ENCODE measurements around the gene VAV3. TPM values are rescaled to one million over a fixed set of nuclear protein-coding genes. Genes with fewer than 3 reads are reported as not detected.
"Not testable (repeated sequence)": the region's sequence is repeated elsewhere in the genome, so short reads cannot be mapped to it uniquely, and the experiment has no call there.

VAV3 gene
- polyA plus RNA-seq, 1 donor (not counting 4 experiments of a cell fraction or from before 2014, with no cell fraction given) = 19.6 TPM

GRCh38 chr1:107851418-107851817, 113.6 kb downstream of the VAV3 start:
- TF ChIP-seq EZH2 (IDR thresholded peaks at IDR 0.05; ENCODE audit: low read length) (no peak), CTCF (optimal IDR thresholded peaks at IDR 0.05 in 1 of 3, IDR thresholded peaks at IDR 0.05 in 1 of 3, conservative IDR thresholded peaks at IDR 0.05 in 1 of 3; ENCODE audit: extremely low read depth in 1 of 3, insufficient read depth in 2 of 3, low read length in 3 of 3) (no peak)
- Histone ChIP-seq H2AFZ (ENCODE audit: control insufficient read depth, low read length) (no peak overlapping the region), H3K4me1 (ENCODE audit: control insufficient read depth, extremely low read depth, insufficient read depth, low read length) (no peaks in the 10 kb centered on the region), H3K27ac (ENCODE audit: control insufficient read depth, insufficient read depth, low read length) (no peak overlapping the region), H3K79me2 (ENCODE audit: control insufficient read depth, insufficient read depth, low read length) (no peaks in the 10 kb centered on the region), H3K36me3 (ENCODE audit: control insufficient read depth in 2 of 2, extremely low read depth in 1 of 2, insufficient read depth in 2 of 2, low read length in 2 of 2) (no peaks in the 10 kb centered on the region), H3K9ac (ENCODE audit: control insufficient read depth, extremely low read depth, insufficient read depth, low read length) (no peak overlapping the region), H3K27me3 (ENCODE audit: control insufficient read depth, extremely low read depth, insufficient read depth, low read length) (no peaks in the 10 kb centered on the region), H3K9me1 (ENCODE audit: control insufficient read depth, extremely low read depth, insufficient read depth, low read length) (no peaks in the 10 kb centered on the region), H3K9me3 (ENCODE audit: control insufficient read depth, low read depth, low read length) (no peaks in the 10 kb centered on the region), H3K4me2 (ENCODE audit: control insufficient read depth, extremely low read depth, insufficient read depth, low read depth, low read length) (no peak overlapping the region), H4K20me1 (ENCODE audit: control insufficient read depth, extremely low read depth, insufficient read depth, low read length) (no peaks in the 10 kb centered on the region), H3K4me3 (ENCODE audit: control insufficient read depth in 2 of 3, extremely low read depth in 1 of 3, insufficient read depth in 2 of 3, low read depth in 1 of 3, low read length in 3 of 3) (no peak overlapping the region)
- FAIRE-seq (no peak), DNase-seq (ENCODE audit: low read depth, low spot score) (no peak)
- dilution Hi-C loops (cut with MboI; ENCODE audit: extremely low pct_ligation_motif_present, low sequenced_read_pairs) = no loop called here

- FAIRE-seq; H3K27ac ChIP-seq (ENCODE audit: control insufficient read depth, insufficient read depth, low read length); H3K4me2 ChIP-seq (ENCODE audit: control insufficient read depth, extremely low read depth, insufficient read depth, low read depth, low read length); H3K9me1 ChIP-seq (ENCODE audit: control insufficient read depth, extremely low read depth, insufficient read depth, low read length); H3K4me1 ChIP-seq (ENCODE audit: control insufficient read depth, extremely low read depth, insufficient read depth, low read length); dilution Hi-C loops (cut with MboI; ENCODE audit: extremely low pct_ligation_motif_present, low sequenced_read_pairs); H3K27me3 ChIP-seq (ENCODE audit: control insufficient read depth, extremely low read depth, insufficient read depth, low read length); H3K36me3 ChIP-seq (ENCODE audit: control insufficient read depth in 2 of 2, extremely low read depth in 1 of 2, insufficient read depth in 2 of 2, low read length in 2 of 2); H4K20me1 ChIP-seq (ENCODE audit: control insufficient read depth, extremely low read depth, insufficient read depth, low read length); H2AFZ ChIP-seq (ENCODE audit: control insufficient read depth, low read length); H3K9ac ChIP-seq (ENCODE audit: control insufficient read depth, extremely low read depth, insufficient read depth, low read length); H3K79me2 ChIP-seq (ENCODE audit: control insufficient read depth, insufficient read depth, low read length); H3K4me3 ChIP-seq (ENCODE audit: control insufficient read depth in 2 of 3, extremely low read depth in 1 of 3, insufficient read depth in 2 of 3, low read depth in 1 of 3, low read length in 3 of 3); H3K9me3 ChIP-seq (ENCODE audit: control insufficient read depth, low read depth, low read length); DNase-seq (ENCODE audit: low read depth, low spot score): not testable (repeated sequence)
Observed at GRCh38 chr1:107844541-107845194, 120.3 kb downstream of the VAV3 start.

GRCh38 chr1:107843989-107844388, 121.0 kb downstream of the VAV3 start:
- H3K27ac ChIP-seq (ENCODE audit: control insufficient read depth, insufficient read depth, low read length) = no peak overlapping the region
- no peaks in the 10 kb centered on the region for H3K79me2 ChIP-seq (ENCODE audit: control insufficient read depth, insufficient read depth, low read length)
- no peaks in the 10 kb centered on the region for H3K4me1 ChIP-seq (ENCODE audit: control insufficient read depth, extremely low read depth, insufficient read depth, low read length)
- H2AFZ ChIP-seq (ENCODE audit: control insufficient read depth, low read length) = no peak overlapping the region
- no peaks in the 10 kb centered on the region for H3K36me3 ChIP-seq (ENCODE audit: control insufficient read depth in 2 of 2, extremely low read depth in 1 of 2, insufficient read depth in 2 of 2, low read length in 2 of 2)
- H3K27me3 ChIP-seq (ENCODE audit: control insufficient read depth, extremely low read depth, insufficient read depth, low read length) = no peaks in the 10 kb centered on the region
- TF ChIP-seq EZH2 (IDR thresholded peaks at IDR 0.05; ENCODE audit: low read length) = no peak
- TF ChIP-seq CTCF (optimal IDR thresholded peaks at IDR 0.05 in 1 of 3, IDR thresholded peaks at IDR 0.05 in 1 of 3, conservative IDR thresholded peaks at IDR 0.05 in 1 of 3; ENCODE audit: extremely low read depth in 1 of 3, insufficient read depth in 2 of 3, low read length in 3 of 3) = no peak
- H4K20me1 ChIP-seq (ENCODE audit: control insufficient read depth, extremely low read depth, insufficient read depth, low read length) = no peaks in the 10 kb centered on the region
- dilution Hi-C loops (cut with MboI; ENCODE audit: extremely low pct_ligation_motif_present, low sequenced_read_pairs) = no loop called here
- DNase-seq (ENCODE audit: low read depth, low spot score) (no peak), FAIRE-seq (no peak)
- H3K9ac ChIP-seq (ENCODE audit: control insufficient read depth, extremely low read depth, insufficient read depth, low read length) = no peak overlapping the region
- H3K9me3 ChIP-seq (ENCODE audit: control insufficient read depth, low read depth, low read length) = no peaks in the 10 kb centered on the region
- H3K9me1 ChIP-seq (ENCODE audit: control insufficient read depth, extremely low read depth, insufficient read depth, low read length) = no peaks in the 10 kb centered on the region
- H3K4me2 ChIP-seq (ENCODE audit: control insufficient read depth, extremely low read depth, insufficient read depth, low read depth, low read length) = no peak overlapping the region
- no peak overlapping the region for H3K4me3 ChIP-seq (ENCODE audit: control insufficient read depth in 2 of 3, extremely low read depth in 1 of 3, insufficient read depth in 2 of 3, low read depth in 1 of 3, low read length in 3 of 3)
